Amniotic epithelial cell (primary cell): ENCODE measurements around the gene ZNF624.

ENCODE experiments used
- DNase-seq: peaks from one replicate; pipeline ENCODE4 v3.0.0-alpha.2; 2010; ENCODE audit warnings: low read depth

The ZNF624 gene

GRCh38 chr17:16593356-16594102 is 60.1 kb downstream of the ZNF624 start:
- DNase-seq: peak; percentile 29

DNA sequence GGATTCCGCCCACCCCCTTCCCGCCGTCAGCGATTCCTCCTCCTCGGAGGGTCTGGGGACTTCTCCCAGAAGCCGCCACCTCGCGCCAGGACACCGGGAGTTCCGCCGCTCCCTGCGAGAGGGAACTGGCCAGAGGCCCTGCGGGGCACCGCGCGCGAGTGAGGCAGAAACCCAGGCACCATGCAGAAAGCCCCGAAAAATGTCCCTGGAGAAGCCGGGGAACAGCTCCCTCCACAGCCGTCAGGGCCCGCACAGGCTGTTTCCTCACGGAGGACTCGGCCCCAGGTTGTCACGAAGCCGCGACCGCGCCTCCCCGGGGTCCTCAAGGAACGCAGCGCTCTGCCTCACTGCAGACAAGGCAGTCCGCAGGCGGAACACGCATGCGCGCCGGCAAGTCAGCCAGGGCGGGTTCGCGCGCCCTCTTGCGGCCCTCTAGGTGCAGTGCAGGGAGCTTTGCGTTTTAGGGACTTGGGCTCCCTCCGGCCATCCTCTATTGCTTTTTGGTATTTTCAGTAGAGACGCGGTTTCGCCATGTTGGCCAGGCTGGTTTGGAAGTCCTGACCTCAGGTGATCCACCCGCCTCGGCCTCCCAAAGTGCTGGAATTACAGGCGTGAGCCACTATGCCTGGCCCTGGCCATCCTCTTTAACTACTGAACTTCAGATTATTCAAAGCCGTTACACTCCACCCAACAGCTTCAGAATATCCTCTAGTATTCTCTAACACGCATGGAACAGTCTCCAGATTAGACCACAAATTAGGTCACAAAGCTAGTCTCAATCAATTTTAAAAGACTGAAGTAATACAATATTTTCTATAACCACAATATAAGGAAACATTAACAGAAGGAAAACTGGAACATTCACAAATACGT is 64.3 kb downstream of the ZNF624 start:
- peak; percentile 61 for DNase-seq

DNA sequence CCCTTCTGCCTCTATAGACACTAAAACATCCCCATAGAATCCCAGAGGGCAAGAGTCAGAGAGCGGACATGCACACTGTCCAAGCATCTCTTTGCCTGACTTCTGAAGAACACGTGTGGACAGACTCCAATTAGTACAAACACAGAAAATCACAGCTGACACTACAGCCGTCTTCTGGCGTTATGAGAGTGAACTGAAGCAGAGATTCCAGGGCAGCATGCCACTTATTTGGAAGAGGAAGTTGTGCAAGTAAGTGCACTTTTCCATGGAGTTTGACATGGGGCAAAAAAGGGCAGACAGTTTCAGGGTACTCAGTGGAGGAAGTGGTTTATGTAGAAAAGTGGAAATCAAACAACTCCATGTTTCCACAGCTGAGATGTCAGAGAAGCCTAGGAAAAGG is 67.9 kb downstream of the ZNF624 start:
- no peak for DNase-seq

DNA sequence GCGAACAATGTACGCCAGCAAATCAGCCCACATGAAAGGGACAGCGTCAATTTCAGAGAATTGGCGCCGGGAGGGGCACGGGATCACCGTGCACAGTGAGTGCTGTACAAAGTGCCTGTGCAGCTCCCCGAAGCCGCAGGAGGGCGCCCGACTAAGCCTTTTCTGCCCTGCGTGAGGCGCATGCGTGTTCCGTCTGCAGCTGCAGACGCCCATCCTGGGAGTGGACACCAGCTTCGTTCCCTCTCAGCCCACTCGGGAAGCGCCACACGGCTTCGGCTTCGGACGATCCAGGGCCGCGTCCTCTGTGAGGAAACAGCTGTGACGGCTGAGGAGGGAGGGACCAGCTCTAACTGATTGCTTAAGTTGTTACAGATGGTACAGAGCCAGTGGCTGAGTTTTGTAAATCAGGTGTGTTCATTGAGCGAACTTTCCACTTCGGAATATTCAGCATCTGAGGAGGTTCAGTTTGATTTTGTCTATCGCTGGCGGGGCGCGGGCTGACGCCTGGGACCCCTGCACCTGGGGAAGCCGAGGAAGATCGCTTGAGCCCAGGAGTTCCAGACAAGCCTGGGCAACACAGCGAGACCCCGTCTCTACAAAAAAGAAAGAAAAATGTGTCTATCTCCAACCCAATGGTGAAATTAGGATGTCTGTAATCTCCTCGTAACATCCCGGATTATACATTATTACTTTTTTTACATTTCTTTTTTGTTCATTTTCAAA is 69.2 kb downstream of the ZNF624 start:
- DNase-seq: peak; percentile 79

DNA sequence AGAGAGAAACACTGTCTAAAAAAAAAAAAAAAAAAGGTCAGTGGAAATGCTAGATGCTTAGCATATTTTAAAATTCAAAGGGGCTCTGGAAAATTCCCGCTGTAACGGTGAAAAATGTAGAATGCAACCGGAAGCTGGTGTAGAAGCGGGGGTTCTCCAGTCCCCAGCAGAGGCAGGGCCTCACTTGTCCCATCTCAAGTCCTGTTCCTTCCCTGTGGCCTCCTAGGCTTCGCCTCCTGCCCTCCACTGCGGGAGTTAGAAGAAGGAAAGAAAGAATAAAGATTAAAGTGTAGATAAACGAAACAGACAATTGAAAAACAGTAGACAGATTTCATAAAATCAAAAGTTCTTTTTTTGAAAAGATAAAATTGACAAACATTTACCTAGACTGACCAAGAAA is 69.9 kb downstream of the ZNF624 start:
- DNase-seq: no peak

GRCh38 chr17:16573466-16573865 is 80.2 kb downstream of the ZNF624 start:
- DNase-seq: no peak
